Large intestine (tissue), 3 donors: ENCODE results near the gene PTPRN2. TPM values are rescaled to one million over a fixed set of nuclear protein-coding genes. Genes with fewer than 3 reads are reported as not detected.

Experiments used
- DNase-seq, 2 donors: peaks; one replicate each; pipeline versions ENCODE4 v3.0.0 to v3.0.0-alpha.2; 2013
- H3K27ac ChIP-seq: one replicate; pipeline ENCODE4 v1.5.1; 2013; ENCODE audit warnings: low read length
- H3K27me3 ChIP-seq: 2 replicates; pipeline ENCODE4 v1.6.1; 2013; ENCODE audit warnings: low read length; ENCODE audit not compliant: control insufficient read depth, insufficient read depth
- H3K36me3 ChIP-seq: 2 replicates; pipeline ENCODE4 v1.6.1; 2013; ENCODE audit warnings: low read length; ENCODE audit not compliant: control insufficient read depth, insufficient read depth
- H3K4me1 ChIP-seq: one replicate; pipeline ENCODE4 v1.6.1; 2013; ENCODE audit warnings: low read length; ENCODE audit not compliant: control insufficient read depth, insufficient read depth
- H3K4me3 ChIP-seq: one replicate; pipeline ENCODE4 v1.5.1; 2013; ENCODE audit warnings: low read length
- H3K9me3 ChIP-seq: one replicate; pipeline ENCODE4 v1.6.1; 2013; ENCODE audit warnings: mild to moderate bottlenecking, low read depth, low read length, moderate library complexity; ENCODE audit not compliant: control insufficient read depth
- WGBS: methylation state at CpG from one replicate; pipeline ENCODE4 v1.1.5; 2013; ENCODE audit warnings: low lambda C conversion rate; ENCODE audit not compliant: insufficient coverage; 5-methylcytosine and 5-hydroxymethylcytosine counted together
- polyA plus RNA-seq: library from polyadenylated mRNA; unstranded; fragments of 120-200 nt; gene quantifications from one replicate; pipeline ENCODE4 v1.2.1, GENCODE V29; 2013

PTPRN2 gene
- polyA plus RNA-seq, 1 donor, result 13.4 TPM

DNA sequence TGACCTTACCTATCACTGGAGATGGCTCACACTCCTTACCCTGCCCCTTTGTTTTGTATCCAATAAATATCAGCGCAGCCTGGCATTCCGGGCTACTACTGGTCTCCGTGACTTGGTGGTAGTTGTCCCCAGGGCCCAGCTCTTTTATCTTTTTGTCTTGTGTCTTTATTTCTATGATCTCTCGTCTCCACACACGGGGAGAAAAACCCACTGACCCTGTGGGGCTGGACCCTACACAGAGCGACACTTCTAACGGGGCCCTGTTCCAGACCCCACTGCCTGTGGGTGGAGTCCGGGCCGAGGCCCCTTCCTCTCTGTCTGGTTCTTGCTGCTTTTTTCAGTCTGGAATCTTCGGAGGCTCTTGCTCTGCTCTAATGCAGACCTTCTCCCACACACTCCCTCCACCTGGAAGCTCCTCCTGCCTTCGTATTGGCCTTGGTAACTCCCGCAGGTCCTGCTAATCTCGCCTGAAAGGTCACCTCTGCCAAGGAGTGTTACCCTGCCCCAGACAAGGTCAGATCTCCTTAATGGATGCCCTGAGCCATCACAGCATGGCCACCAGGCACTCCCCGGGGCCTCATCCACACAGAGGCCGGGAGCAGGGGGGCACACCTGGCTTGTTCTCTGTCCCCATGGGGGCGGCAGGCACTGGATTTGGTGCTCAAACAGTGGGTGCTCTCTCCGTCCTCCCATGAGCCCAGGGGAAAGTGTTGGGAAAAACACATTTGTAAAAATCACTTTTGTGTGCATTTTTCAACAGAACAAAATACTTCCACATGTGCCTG lies 531.7 kb downstream of the PTPRN2 start:
- peaks cover 12% of the 10 kb centered on the region for H3K9me3 ChIP-seq
- no peak for DNase-seq
- no peak overlapping the region for H3K4me3 ChIP-seq
- H3K27ac ChIP-seq, result no peak overlapping the region
- 43% methylated on average over 2 of the region's 17 CpGs for WGBS
- H3K4me1 ChIP-seq, result no peaks in the 10 kb centered on the region
- H3K27me3 ChIP-seq, result no peaks in the 10 kb centered on the region
- H3K36me3 ChIP-seq, result no peaks in the 10 kb centered on the region

DNA sequence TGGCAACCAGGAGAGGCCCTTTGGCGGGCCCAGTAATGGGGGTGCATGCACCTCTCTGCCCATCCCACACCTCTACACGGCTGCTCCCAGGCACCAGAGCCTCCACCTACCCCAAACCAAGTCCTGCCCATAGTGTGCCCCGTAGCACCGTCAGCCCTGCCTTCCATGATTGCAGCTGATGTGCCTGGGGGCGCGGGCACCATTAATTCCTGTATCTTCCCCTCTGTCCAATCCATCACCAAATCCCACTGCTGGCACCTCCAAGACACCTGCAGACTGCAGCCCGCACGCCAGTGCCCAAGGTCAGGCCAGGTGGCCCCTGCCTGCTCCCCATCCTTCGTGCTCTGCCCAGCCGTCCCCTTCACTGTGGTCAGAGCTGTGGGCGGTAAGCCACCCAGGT lies 533.0 kb downstream of the PTPRN2 start:
- Histone ChIP-seq H3K4me1 (no peaks in the 10 kb centered on the region), H3K27me3 (no peaks in the 10 kb centered on the region), H3K9me3 (peaks cover 10% of the 10 kb centered on the region), H3K36me3 (no peaks in the 10 kb centered on the region), H3K4me3 (no peak overlapping the region), H3K27ac (no peak overlapping the region)
- no peak for DNase-seq
- WGBS, result 100% methylated on average over 2 of the region's 11 CpGs

DNA sequence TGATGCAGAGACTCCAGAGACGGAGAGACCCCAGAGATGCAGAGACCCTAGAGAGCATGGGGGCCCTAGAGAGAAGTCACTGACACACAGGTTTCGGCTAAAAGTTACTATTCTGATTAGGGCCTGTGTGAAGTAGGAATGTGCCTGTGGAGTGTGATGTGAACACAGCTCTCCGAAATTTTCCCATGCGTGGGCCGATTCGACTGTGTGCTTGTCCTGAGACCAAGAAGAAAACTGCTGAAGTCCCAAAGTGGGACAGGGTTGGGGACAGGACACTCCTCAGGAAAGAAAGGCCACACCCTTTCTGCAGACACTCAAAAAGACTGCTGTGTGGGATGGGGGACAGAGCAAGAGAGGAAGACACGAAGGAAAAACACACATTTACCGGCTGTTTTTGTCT lies 533.5 kb downstream of the PTPRN2 start:
- no peaks in the 10 kb centered on the region for H3K27me3 ChIP-seq
- H3K9me3 ChIP-seq, result peaks cover 10% of the 10 kb centered on the region
- no peak for DNase-seq
- H3K36me3 ChIP-seq, result no peaks in the 10 kb centered on the region
- no peak overlapping the region for H3K4me3 ChIP-seq
- WGBS, result no CpG with 5 or more reads among the region's 8 CpGs
- no peak overlapping the region for H3K27ac ChIP-seq
- H3K4me1 ChIP-seq, result no peaks in the 10 kb centered on the region

DNA sequence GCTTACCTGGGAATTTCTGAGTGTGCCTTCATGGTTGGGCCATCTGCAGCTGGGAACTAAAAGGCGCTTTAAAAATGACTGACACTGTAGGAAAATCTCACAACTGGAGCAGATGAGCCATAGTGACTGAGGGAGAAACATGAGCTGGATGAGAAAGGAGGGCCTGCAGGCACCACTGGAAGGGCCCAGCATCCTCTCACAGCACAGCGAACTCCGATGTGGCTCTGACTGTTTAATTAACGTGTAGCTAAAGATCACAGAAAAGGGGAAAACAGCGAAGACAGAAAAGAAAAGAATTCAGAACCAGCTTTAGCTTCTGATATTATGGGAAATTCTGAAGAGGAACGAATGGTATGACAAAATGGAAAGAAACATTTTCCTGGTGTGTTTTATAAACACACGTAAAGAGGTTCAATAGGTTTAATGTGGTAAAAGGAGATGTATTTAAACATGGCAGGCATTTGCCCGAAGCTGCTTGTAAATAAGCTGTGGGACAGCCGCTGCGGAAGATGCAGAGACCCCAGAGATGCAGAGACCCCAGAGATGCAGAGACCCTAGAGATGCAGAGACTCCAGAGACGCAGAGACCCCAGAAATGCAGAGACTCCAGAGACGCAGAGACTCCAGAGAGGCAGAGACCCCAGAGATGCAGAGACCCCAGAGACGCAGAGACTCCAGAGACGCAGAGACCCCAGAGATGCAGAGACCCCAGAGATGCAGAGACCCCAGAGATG lies 534.3 kb downstream of the PTPRN2 start:
- H3K27ac ChIP-seq, result no peak overlapping the region
- 97% methylated on average over 5 of the region's 14 CpGs for WGBS

DNA sequence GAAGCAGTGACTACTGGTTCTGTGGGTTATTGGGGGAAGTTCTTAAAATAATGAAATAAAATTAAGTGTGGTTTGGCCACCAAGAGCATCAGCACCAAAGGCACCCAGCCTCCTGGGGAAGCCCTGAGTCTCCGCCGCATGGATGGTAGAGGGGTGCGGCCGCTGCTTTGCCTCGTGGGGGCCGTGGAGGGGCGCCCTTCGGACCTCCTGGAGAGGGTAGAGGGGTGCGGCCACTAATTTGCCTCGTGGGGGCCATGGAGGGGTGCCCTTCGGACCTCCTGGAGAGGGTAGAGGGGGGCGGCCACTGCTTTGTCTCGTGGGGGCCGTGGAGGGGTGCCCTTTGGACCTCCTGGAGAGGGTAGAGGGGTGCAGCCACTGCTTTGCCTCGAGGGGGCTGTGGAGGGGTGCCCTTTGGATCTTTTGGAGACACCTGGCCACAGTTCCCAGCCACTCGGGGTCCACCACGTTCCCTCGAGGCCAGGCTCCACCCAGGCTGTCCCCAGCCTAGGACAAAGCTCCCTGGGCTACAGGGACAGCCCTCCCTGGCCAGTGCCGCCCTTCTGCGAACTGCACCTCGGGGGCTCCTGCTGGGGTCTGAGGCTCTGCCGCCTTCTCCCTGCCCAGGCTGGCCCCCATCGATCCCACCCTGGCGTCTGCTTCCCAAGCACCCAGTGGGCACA lies 535.1 kb downstream of the PTPRN2 start:
- no peaks in the 10 kb centered on the region for H3K36me3 ChIP-seq
- H3K27me3 ChIP-seq, result no peaks in the 10 kb centered on the region
- no peaks in the 10 kb centered on the region for H3K4me1 ChIP-seq
- no peak overlapping the region for H3K27ac ChIP-seq
- H3K9me3 ChIP-seq, result peaks cover 10% of the 10 kb centered on the region
- no peak for DNase-seq
- no peak overlapping the region for H3K4me3 ChIP-seq
- no CpG with 5 or more reads among the region's 24 CpGs for WGBS

More for the DNA sequence above, 534.3 kb downstream of the PTPRN2 start:
- no peak for DNase-seq
- Histone ChIP-seq H3K36me3 (no peaks in the 10 kb centered on the region), H3K4me3 (no peak overlapping the region), H3K27me3 (no peaks in the 10 kb centered on the region), H3K9me3 (peaks cover 10% of the 10 kb centered on the region), H3K4me1 (no peaks in the 10 kb centered on the region)

DNA sequence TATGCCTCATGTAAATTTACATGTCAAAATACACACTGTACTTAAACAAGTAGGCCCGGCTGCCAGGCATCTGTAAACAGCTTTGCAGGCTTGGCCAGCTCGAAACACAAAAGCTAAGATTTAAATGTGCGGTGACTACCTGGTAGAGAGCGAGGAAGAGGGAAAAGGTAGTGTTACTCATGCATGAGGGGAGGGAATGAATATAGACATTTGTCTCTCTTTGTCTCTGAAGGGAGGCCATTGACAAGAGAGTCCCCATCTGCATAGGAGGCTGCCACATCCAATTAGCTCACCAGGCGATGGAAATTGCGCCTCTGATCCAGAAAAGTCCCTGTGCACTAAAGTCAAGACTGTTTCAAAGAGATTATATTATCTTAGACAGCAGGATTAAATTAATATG lies 535.8 kb downstream of the PTPRN2 start:
- Histone ChIP-seq H3K9me3 (peaks cover 12% of the 10 kb centered on the region), H3K36me3 (no peaks in the 10 kb centered on the region), H3K4me1 (no peaks in the 10 kb centered on the region), H3K27me3 (no peaks in the 10 kb centered on the region), H3K4me3 (no peak overlapping the region), H3K27ac (no peak overlapping the region)
- WGBS, result 60% methylated on average over 3 of the region's 6 CpGs
- DNase-seq, result no peak

DNA sequence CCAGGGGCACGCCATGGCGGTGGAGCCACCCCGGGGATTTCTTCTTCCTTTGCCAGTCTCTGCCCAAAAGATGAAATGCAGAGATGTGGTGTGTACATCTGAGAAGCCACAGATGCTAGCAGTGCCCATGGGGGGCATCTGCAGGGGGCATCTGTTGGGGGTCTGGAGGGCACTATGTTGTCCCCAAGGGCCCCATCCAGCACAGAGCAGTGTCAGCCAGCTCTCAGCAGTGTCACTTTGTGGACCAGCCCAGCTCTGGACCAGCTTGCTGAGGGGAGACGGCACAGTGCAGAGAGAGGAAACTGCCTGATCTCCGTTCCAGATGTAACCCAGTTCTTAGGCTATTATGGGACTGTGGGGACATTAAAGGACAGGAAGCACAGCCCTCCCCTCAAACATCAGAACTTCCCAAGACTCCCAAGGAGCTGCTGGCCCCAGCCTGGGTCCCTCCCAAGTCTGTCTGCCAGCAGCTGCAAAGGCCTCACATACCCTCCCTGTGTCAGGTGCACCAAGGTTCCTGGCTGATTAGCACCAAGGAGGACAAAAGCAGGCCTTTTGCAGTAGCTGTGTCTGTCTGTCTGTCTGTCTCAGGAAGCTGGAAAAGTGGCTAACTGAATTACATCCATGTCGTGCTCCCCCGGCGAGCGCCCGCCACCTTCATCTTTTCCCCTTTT lies 536.5 kb downstream of the PTPRN2 start:
- H3K4me1 ChIP-seq, result no peaks in the 10 kb centered on the region
- no peak overlapping the region for H3K27ac ChIP-seq
- H3K9me3 ChIP-seq, result peaks cover 13% of the 10 kb centered on the region
- 100% methylated on average over 1 of the region's 10 CpGs for WGBS
- no peaks in the 10 kb centered on the region for H3K36me3 ChIP-seq
- no peak overlapping the region for H3K4me3 ChIP-seq
- no peaks in the 10 kb centered on the region for H3K27me3 ChIP-seq
- no peak for DNase-seq

DNA sequence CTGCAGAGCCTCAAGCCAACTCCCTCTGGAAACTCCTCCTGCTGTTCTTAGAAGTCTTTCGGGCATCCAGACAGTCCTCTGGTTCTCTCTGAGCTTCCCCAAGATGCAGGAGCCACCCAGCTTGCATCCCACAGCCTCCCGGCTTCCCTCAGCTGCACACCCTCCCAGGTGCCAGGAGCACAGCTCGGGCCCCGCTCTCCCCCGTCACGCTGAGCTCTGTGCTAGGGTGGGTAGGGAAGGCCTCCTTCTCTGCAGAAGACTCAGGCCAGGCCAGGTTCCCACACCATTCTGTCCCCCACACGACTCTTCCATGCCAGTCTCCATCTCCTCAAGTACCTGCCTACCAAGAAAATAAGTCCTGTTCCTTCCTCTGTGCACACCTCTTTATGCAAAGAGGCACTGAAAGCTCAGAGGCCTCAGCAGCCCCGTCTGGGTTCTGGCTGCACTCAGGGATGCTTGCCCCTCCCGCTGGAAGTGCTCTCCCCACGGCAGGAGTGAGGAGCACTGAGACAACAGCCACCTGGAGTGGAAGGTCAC lies 537.1 kb downstream of the PTPRN2 start:
- H3K27ac ChIP-seq, result no peak overlapping the region
- no peaks in the 10 kb centered on the region for H3K36me3 ChIP-seq
- WGBS, result no CpG with 5 or more reads among the region's 10 CpGs
- H3K4me3 ChIP-seq, result no peak overlapping the region
- H3K4me1 ChIP-seq, result no peaks in the 10 kb centered on the region
- H3K27me3 ChIP-seq, result no peaks in the 10 kb centered on the region
- no peak for DNase-seq
- peaks cover 13% of the 10 kb centered on the region for H3K9me3 ChIP-seq

DNA sequence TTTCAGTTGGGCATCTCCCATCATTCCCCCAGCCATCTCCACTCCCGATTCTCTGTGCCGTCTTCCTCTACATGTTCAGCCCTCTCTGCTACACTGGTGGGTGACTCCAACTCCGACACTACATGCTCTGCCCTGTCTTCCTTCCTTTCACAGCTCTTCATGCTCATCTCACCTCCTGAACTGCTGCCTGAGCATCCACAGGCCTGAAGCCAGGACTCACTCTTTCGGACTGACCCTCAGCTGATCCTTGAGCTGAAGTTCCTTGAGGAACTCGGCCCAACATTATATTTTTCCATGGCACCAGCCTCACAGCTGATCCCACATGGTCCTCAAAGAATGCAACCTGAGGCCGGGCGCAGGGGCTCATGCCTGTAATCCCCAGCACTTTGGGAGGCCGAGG lies 538.4 kb downstream of the PTPRN2 start:
- Histone ChIP-seq H3K36me3 (no peaks in the 10 kb centered on the region), H3K4me3 (no peak overlapping the region), H3K27ac (no peak overlapping the region), H3K4me1 (no peaks in the 10 kb centered on the region), H3K9me3 (peaks cover 13% of the 10 kb centered on the region), H3K27me3 (no peaks in the 10 kb centered on the region)
- DNase-seq, result no peak
- 100% methylated on average over 2 of the region's 8 CpGs for WGBS

DNA sequence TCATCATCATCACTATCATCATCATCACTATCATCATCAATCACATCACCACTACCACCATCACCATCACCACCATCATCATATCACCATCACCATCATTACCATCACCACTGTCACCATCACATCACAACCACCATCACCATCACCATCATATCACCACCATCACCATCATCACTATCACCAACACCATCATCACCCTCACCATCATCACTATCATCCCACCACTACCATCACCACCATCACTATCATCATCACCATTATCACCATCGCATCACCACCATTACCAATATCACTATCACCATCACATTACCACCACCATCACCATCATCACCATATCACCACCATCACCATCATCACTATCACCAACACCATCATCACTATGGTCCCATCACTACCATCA lies 539.1 kb downstream of the PTPRN2 start:
- WGBS, result no CpG with 5 or more reads among the region's 1 CpG

More for the DNA sequence above, 539.1 kb downstream of the PTPRN2 start:
- Histone ChIP-seq H3K4me1 (no peaks in the 10 kb centered on the region), H3K4me3 (no peak overlapping the region), H3K27ac (no peak overlapping the region), H3K9me3 (peaks cover 13% of the 10 kb centered on the region), H3K36me3 (no peaks in the 10 kb centered on the region), H3K27me3 (no peaks in the 10 kb centered on the region)
- no peak for DNase-seq
